Stimulated activated CD4-positive, alpha-beta T cell treated with anti-CD3 and anti-CD28 coated beads, Interleukin-4, amount 100 ng/mL, for 48 hours (primary cell): ENCODE data around the gene RAD18.

Source experiments
- DNase-seq, 2 donors: peaks; one replicate each; pipeline ENCODE4 v3.0.0-alpha.2; 2020; ENCODE audit warnings: low read depth in 2 of 2

Gene RAD18

GRCh38 chr3:8895829-8896228 is 67.4 kb downstream of the RAD18 start:
- no peak for DNase-seq

- no peak for DNase-seq
Measured at GRCh38 chr3:8893001-8893400, 70.3 kb downstream of the RAD18 start.

- no peak for DNase-seq
Measured at GRCh38 chr3:8891774-8892173, 71.5 kb downstream of the RAD18 start.

GRCh38 chr3:8891303-8891702 is 72.0 kb downstream of the RAD18 start:
- no peak for DNase-seq

- no peak for DNase-seq
Measured at GRCh38 chr3:8888301-8888915, 74.9 kb downstream of the RAD18 start.

- DNase-seq, result no peak
Measured at GRCh38 chr3:8887435-8888300, 75.6 kb downstream of the RAD18 start.

GRCh38 chr3:8886546-8886945 is 76.7 kb downstream of the RAD18 start:
- no peak for DNase-seq

- DNase-seq, result no peak
Measured at GRCh38 chr3:8885536-8886316, 77.5 kb downstream of the RAD18 start.

GRCh38 chr3:8884630-8885290 is 78.5 kb downstream of the RAD18 start:
- no peak for DNase-seq

GRCh38 chr3:8882642-8883041 is 80.6 kb downstream of the RAD18 start:
- no peak for DNase-seq

GRCh38 chr3:8882171-8882593 is 81.1 kb downstream of the RAD18 start:
- no peak for DNase-seq

- no peak for DNase-seq
Measured at GRCh38 chr3:8879347-8879944, 83.8 kb downstream of the RAD18 start.

- no peak for DNase-seq
Measured at GRCh38 chr3:8875836-8876235, 87.4 kb downstream of the RAD18 start.

- DNase-seq, result no peak
Measured at GRCh38 chr3:8873740-8874139, 89.5 kb downstream of the RAD18 start.

- no peak for DNase-seq
Measured at GRCh38 chr3:8872261-8872660, 91.0 kb downstream of the RAD18 start.

- no peak for DNase-seq
Measured at GRCh38 chr3:8871306-8871705, 92.0 kb downstream of the RAD18 start.

- DNase-seq, result no peak
Measured at GRCh38 chr3:8870134-8870533, 93.1 kb downstream of the RAD18 start.

- DNase-seq, result no peak
Measured at GRCh38 chr3:8869613-8870012, 93.7 kb downstream of the RAD18 start.

- DNase-seq, result no peak
Measured at GRCh38 chr3:8868996-8869395, 94.3 kb downstream of the RAD18 start.

- DNase-seq, result no peak
Measured at GRCh38 chr3:8867646-8868045, 95.6 kb downstream of the RAD18 start.

GRCh38 chr3:8865697-8866096 is 97.6 kb downstream of the RAD18 start:
- DNase-seq, result no peak
